Adrenal gland (tissue), 5 donors: Measurements from ENCODE around the gene AKAP10.

Experiments
- CTCF ChIP-seq, 6 experiments: fragments of 450-650 bp in 4 of 6; fragments of 200-600 bp in 2 of 6; sonication (generic) in 1 of 6; IDR thresholded peaks; 1 replicate in 5 of 6; 2 replicates in 1 of 6; pipeline versions ENCODE4 v1.5.1 to v1.8.0; 2016 to 2021; ENCODE audit warnings: antibody characterized with exemption in 6 of 6, mild to moderate bottlenecking in 2 of 6, moderate library complexity in 1 of 6
- POLR2A ChIP-seq, 2 donors: fragments of 450-650 bp; IDR thresholded peaks; one replicate each; pipeline ENCODE4 v1.6.1; 2017; ENCODE audit warnings: antibody characterized with exemption in 2 of 2, mild to moderate bottlenecking in 2 of 2, moderate library complexity in 1 of 2
- donor health status: DM: no; HTN: no; CAD: no.

GRCh38 chr17:19868079-19868395 is 109.6 kb downstream of the AKAP10 start:
- TF ChIP-seq CTCF (IDR thresholded peaks at IDR 0.05) (peak in 1 of 6 experiments; percentile 10), POLR2A (IDR thresholded peaks at IDR 0.05) (no peak)
